Liver (tissue), 3 donors: ENCODE data around the gene CPED1.

Experiments used
- CTCF ChIP-seq: fragments of 150-350 bp; IDR thresholded peaks from 2 replicates; pipeline ENCODE4 v1.5.1; 2017; ENCODE audit warnings: improper control_type of control experiment, low read depth, low read length; ENCODE audit not compliant: missing input control
- FOXA1 ChIP-seq: IDR thresholded peaks from 2 replicates; pipeline ENCODE4 v1.6.1; 2016; ENCODE audit warnings: antibody characterized with exemption
- HNF4A ChIP-seq, 2 donors: conservative IDR thresholded peaks; 2 replicates each; pipeline ENCODE4 v1.6.1; 2016; ENCODE audit warnings: antibody characterized with exemption in 2 of 2, mild to moderate bottlenecking in 2 of 2
- JUND ChIP-seq, 2 donors: IDR thresholded peaks; 2 replicates each; pipeline ENCODE4 v1.6.1; 2016; ENCODE audit warnings: antibody characterized with exemption in 2 of 2
- MAX ChIP-seq: IDR thresholded peaks from 2 replicates; pipeline ENCODE4 v1.6.1; 2016; ENCODE audit warnings: antibody characterized with exemption
- RAD21 ChIP-seq, 2 donors: IDR thresholded peaks; 2 replicates each; pipeline ENCODE4 v1.6.1; 2016; ENCODE audit warnings: antibody characterized with exemption in 2 of 2, mild to moderate bottlenecking in 2 of 2
- REST ChIP-seq: IDR thresholded peaks from 2 replicates; pipeline ENCODE4 v1.6.1; 2016; ENCODE audit warnings: antibody characterized with exemption, mild to moderate bottlenecking
- SP1 ChIP-seq: IDR thresholded peaks from 2 replicates; pipeline ENCODE4 v1.6.1; 2018; ENCODE audit warnings: antibody characterized with exemption, mild to moderate bottlenecking
- TAF1 ChIP-seq: conservative IDR thresholded peaks from 2 replicates; pipeline ENCODE4 v1.6.1; 2016; ENCODE audit warnings: antibody characterized with exemption, mild to moderate bottlenecking
- YY1 ChIP-seq: IDR thresholded peaks from 2 replicates; pipeline ENCODE4 v1.6.1; 2016; ENCODE audit warnings: antibody characterized with exemption, mild to moderate bottlenecking
- ZBTB33 ChIP-seq: IDR thresholded peaks from 2 replicates; pipeline ENCODE4 v1.6.1; 2016; ENCODE audit warnings: antibody characterized with exemption
- donor health status: healthy.
- donor health status: healthy.

GRCh38 chr7:121279060-121279620 is 290.6 kb downstream of the CPED1 start:
- no peak for TF ChIP-seq CTCF
- TF ChIP-seq TAF1, result no peak
- TF ChIP-seq YY1, result no peak
- TF ChIP-seq RAD21 (IDR thresholded peaks at IDR 0.05), result no peak
- TF ChIP-seq FOXA1, result no peak
- TF ChIP-seq ZBTB33, result no peak
- no peak for TF ChIP-seq HNF4A (conservative IDR thresholded peaks at IDR 0.05)
- no peak for TF ChIP-seq SP1
- no peak for TF ChIP-seq MAX
- TF ChIP-seq REST, result no peak
- TF ChIP-seq JUND (IDR thresholded peaks at IDR 0.05), result no peak
